GM18517 (cell line): ENCODE results near the gene KIAA1614.

Experiments used
- ATAC-seq: cut with Tn5 transposase; IDR thresholded peaks from one replicate; pipeline ENCODE4 v1.9.1; 2021; ENCODE audit warnings: mild to moderate bottlenecking, moderate library complexity; ENCODE audit not compliant: unreplicated experiment

The KIAA1614 gene

DNA sequence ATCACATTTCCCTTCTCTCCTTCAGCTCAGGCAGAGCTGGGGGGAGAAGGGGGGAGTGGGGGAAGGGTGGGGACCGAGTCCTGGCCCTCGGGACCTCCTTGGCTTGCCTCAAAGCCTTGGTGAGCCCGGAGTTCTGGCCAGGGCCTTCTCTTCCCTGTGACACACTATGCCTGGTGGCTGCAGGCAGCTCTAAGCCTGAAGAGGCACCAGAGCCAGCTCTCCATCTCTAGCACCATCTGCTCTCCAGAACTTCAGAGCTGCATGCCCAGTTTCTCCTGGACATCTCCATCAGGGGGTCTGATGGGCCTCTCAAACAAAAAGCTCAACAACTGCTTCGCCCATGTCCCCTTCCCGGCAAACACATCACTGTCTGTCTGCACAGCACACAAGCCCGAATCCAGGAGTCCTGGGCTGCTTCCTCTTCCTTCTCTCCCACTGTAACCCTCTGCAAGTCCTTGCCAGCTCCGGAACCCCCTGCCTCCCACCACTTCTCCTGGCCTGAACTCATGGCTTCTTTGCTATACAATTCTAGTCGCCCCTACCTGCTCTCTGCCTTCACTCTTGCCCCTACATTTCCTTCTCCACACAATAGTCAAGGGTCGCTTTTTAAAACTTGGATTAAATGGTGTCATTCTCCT is 26.5 kb downstream of the KIAA1614 start:
- ATAC-seq, result no peak

DNA sequence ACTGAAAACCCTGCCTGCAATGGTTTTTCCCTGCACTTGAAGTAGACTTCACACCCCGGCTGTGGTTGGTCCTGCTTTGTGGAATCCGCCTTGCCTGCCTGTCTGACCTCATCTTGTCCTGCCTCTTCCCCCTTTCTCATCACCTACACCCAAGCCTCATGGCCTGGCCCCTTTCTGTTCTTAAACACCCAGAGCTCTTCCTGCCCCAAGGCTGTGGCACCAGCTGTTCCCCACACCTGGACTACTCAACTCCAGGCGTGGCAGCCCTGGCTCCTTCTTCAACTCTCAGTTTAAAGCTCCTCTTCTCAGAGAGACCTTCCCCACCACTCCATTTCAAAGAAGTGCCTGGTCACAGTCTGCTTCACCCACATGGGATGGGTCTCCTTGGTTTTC is 27.0 kb downstream of the KIAA1614 start:
- no peak for ATAC-seq

DNA sequence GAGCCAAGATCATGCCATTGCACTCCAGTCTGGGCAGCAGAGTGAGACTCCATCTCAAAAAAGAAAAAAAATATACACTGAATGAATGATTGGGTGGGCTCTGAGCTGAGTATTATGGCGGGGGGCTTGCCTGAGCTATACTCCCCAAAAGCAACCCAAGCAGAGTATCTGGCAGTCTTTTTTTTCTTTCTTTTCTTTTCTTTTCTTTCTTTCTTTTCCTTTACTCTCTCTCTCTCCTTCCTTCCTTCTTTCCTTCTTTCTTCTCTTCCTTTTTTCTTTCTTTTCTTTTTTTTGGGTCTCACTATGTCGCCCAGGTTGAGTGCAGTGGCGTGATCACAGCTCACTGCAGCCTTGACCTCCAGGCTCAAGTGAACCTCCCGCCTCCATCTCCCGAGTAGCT is 27.7 kb downstream of the KIAA1614 start:
- ATAC-seq, result no peak

DNA sequence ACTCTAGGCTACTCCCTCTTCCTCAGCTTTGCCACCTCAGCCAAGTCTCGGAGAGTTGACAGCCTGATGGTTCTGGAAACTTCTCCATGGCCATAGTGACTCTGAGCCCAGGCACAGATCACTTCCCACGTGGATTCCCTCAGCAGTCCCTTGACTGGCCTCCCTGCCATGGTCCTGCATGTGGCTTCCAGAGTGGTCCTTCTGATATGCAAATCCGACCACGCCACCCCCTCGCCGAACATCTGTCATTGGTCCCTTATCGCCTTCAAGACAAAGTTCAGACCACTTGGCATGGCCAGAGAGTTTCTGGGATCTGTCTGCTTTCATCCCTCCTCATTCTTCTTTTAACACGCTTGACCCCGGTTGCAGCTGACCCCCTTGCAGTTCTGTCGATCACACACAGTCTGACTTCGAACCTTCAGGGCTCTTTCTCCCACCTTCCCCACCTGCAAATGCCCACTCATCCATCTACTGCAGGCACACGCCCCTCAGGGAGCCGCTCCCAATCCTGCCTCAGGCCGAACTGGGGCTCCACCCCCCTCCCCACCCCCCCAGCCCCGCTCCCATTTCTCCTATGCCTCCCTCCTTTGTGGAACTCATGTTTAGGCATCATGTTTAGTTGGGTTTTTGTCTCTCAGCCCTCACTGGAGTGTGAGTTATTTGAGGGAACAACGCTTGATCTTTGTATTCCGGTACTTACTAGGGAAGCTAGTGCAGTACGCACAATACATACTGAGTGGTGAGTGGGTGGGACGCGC is 29.0 kb downstream of the KIAA1614 start:
- no peak for ATAC-seq

DNA sequence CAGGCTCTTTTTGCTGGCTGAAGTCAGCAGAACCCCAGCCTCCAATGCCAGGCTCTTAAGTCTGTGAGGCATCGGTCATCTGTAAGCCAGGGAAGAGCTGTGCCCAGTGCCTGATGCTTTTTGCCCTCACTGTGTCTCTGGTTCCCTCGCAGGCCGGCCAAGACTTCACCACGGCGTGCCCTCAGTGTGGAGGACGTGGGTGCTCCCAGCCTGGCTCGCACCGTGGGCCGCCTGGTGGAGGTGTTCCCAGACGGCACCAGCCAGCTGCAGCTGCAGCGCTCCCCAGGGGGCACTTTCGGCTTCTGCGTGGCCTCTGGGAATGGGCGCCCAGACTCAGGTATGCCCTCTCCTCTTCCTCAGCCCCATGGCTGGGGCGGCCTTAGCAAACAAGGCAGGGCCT is 32.5 kb downstream of the KIAA1614 start:
- no peak for ATAC-seq

DNA sequence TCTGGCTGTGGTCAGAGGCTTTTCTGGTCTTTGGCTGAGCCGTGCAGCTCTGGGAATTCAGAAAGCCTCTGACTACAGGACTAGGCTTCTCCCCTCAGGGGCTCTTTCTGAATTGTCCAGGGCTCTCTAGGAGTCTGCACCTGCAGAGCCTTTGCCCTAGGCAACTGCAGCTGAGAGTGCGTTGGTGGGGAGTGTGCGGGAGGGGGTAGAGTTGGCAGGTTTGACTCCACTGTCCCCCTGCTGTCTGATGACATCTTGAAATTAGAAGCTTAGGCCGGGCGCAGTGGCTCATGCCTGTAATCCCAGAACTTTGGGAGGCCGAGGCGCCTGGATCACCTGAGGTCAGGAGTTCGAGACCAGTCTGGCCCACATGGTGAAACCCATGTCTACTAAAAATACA is 32.9 kb downstream of the KIAA1614 start:
- ATAC-seq, result no peak

DNA sequence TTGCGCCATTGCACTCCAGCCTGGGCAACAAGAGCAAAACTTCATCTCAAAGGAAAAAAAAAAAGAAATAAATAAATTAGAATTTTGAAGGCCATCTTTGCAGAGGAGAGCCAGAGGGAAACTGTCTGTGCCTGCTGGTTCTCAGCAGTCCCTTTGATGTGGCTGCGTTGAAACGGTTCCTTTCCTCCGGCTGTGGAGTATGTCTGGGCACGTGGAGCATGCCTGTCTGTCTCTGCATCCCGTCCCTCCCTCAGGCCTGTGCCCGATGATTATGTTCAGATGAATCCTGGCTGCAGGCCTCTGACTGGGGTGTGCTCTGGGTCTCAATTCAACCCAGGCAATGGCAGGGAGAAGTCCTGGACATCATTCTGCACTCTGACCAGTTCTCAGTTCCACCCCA is 33.4 kb downstream of the KIAA1614 start:
- ATAC-seq, result no peak

DNA sequence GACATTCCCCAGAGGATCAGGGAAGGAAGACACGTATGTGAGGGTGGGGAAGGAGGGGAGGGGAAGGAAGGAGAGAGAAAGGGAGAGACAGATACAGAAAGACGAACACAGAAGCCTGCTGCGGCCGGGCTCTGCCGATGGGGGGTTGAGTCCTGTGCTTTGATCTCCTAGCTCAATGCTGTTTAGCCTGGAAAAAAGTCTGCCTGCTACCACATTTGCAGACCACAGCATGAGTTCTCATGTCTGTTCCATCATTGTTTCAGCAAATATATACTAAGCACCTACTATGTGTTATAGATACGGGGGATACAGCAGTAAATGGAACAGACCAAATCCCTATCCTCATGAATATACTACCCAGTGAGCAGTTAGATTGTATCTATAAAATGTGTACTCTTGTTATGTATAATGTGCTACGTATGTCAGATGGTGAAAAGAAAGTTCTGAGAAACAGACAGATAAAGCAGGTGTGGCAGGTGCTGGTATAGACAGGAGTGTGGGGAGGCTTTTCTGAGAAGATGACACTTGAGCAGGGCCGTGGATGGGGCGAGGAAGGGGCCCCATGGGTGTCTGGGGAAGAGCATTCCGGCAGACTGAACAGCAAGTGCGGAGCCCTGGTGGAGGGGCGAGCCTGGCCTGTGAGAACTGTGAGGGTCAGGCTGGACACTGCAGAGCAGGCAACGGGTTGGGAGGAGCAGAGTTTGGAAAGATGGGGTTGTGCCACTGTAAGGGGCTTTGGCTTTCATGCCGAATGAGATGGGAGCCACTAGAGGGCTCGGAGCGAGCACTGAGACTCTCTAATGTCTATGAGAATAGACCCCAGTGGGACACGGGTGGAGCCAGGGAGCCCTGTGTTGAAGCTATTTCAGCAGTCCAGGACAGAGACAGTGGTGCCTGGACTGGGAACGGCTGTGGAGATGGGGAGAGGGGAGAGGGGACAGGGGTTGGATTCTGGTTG is 34.1 kb downstream of the KIAA1614 start:
- no peak for ATAC-seq

DNA sequence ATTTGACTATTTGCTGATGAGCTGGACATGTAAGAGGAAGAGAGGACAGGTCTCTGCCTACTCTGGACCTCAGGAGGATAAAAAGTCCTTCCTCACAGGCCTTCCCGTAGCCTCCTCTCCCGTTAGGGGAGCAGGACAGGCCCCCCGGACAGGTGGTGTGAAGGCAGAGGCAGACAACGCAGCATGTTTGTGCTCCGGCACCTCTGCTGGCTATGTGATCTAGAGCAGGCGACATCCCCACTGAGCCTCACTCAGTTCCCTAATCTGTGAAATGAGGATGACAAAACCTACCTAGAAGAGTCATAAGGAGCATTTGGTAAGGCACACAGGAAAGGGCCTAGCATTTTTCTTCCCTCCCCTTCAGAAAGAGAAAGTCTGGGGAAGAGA is 34.8 kb downstream of the KIAA1614 start:
- no peak for ATAC-seq

DNA sequence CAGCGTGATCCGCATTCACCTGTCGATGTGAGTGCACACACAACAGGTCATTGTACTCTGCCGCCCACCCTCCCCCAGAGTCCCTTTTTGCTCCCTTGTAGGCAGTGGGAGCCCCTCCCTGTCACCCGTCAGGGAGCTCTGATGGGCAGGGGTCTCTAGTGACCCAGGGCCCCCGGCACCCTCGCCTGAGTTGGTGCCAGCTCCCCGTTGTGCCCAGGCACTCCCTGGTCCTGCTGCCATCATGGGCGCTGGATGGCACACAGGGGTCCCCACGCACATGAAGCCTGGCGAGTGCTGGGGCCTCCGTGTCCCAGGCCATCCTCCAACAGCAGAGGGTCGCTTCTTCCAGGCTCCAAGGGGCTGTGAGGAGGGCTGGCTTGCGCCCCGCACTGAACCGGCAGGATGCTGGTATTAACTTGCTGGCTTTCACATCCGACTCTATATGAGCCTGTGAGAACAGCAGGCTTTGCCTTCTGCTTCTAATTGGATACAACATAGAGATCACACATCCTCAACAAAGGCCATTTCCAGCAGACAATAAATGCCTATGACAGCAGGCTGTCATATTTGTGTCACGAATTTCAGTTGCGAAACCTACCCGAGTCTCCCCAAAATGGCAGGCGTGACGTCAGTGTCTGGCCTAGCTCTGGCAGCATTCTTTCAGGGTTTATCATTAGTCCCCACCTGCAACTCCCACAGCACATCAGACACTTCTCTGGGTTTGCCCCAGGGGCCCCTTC is 35.4 kb downstream of the KIAA1614 start:
- ATAC-seq, result no peak

DNA sequence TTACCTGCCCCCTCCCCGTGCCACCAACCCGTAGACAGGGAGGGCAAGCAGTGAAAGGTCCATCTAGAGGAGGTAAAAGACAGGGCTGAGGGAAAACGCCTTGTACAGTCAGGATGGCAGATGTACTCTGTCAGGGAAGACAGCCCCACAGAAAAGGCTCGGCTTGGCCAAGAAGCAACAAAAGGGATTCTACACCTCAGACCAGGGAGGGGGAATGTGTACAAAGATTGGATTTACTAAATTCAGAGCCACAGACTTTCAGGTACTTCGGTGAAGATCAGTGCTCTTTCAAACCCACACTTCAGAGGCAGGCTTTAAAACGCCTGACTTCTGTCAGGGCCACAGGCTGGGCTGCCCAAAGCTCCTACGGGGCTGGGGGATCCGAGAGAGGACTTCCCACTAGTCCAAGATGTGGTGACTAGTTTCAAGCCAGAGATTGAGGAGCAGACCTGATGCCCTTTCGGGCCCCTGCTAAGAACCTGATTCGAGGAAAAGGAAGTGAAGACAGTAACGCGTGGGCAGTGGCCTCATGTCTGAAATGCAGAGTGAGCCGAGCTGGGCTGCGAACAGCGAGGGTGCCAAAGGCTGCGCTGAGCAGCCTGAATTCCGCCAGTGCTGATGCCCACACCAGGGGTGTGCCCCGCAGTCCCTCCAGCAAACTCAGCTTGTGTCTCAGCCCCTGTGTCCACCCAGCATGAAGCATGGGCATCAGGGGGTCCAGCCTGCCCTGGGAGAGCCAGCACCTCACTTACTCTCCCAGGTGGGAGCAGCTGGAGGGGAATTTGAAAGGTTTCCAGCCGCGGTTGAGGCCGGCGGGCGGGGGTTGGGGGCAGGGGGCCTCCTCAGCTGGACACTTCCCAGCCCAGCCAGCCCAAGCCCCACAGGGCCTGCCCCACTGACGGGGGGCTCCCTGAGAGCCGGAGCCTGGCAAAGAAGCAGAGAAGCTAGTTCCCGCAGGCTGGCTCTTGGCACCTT is 36.2 kb downstream of the KIAA1614 start:
- no peak for ATAC-seq

DNA sequence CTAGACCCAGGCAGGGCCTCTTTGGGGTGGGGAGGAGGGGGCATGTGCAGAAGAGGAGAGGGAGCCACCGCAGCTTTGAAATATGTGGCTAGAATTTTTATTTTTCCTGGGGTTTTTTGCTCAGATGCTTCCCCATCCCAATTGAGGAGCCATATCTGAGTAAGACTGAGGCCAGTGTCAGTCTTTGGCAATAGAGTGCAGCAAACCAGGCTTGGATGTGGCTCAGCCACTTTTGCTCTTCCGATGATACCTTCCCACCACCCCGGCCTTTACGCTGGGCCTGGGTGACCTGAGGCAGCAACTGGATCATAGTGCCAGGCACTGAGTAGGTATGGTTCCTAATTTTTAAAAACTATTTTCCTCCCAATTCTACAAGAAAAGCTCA is 36.9 kb downstream of the KIAA1614 start:
- no peak for ATAC-seq

DNA sequence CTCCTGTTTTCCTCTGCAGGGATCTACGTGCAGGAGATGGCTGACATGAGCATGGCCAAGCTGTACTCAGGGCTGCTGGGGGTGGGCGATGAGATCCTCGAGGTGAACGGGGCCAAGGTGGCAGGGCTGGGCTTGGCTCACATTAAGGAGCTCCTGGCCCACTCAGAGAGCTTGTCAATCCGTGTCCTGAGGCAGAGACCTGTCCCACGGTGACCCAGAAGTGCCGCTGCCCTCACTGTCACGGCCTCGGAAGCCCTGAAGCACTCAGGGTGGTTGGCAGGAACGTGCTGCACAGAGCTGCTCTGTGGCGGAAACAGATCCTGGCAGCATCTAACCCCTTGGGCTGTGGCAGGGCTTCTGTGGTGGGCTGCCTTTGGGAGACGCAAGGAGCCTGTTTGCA is 37.6 kb downstream of the KIAA1614 start:
- ATAC-seq, result no peak

DNA sequence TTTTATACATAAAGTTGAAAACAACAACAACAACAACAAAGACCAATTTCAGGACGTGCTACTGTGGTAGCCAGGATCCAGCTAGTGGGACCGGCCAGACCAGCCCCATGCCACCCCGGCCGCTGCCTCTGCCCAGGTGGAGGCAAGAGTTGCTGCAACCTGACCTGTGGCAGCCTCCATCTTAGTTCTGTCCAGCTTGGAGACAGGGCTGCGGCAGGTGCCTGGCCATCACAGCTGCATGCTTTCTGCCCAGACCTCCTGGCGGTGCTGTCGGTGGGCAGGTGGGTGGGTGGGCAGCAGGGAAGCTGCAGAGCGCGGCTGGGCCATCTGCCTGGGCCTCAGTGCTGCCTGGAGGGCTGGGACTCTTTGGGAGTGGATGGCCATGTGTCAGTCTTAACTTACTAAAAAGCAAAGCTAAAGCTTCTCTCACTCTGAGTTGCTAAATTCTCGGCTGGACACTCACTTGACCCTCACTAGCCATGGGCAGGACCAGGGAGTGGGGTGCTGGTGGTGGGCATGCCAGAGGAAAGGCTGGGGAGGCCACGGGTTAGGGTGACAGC is 38.6 kb downstream of the KIAA1614 start:
- no peak for ATAC-seq

DNA sequence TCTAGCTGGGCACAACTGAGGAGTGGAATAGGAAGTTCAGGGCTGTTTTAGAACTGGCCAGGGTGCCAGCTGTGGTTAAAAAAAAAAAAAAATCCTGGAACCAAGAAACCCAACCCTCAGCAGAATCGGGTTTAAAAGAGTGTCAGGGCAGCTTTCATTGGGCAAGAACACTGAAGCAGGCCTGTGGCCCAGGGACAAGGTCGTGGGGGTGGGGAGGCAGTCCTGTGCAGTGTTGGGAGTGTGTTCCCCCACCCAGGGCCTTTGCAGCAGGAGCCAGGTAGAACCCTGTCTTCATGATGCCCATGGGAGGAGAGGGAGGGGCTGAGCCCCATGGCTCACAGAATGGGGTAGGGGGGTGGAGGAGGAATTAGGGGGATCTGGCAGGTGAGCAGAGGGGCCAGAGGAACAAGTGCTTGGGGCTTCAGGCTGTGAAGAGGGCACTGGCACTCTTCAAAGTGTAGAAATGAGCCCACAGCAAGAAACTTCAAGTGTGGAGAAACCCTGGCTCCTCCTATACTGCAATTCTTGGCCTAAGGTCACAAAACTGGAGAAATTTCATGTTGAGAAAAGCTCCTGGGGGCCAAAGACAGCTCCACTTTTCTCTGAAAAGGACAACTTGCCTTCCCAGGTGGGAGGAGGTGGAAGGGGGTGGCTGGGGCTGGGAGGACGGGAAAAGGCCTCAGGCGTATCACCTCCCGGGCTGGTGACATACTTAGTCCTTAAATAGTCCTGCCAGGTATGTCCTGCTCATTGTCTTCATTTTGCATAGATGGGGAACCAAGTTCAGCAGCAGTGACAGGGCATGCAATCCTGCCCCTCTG is 39.3 kb downstream of the KIAA1614 start:
- ATAC-seq, result no peak

DNA sequence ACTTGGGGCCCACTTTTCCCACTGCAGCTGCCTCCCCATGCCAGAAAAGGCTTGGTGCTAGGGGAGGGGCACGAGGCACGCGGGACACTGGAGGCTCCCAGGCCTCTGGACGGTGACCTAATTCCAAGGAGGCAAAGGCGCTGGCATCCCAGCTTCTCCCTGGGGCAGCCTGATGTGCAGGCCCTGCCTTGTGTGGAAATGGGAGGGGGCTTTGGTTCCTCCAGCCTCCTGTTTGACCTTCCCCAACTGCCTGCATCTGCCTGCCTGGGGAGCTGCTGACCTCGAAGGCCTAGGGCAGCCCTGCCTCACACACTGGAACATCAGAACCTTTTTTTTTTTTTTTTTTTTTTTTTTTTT is 39.9 kb downstream of the KIAA1614 start:
- ATAC-seq, result no peak

DNA sequence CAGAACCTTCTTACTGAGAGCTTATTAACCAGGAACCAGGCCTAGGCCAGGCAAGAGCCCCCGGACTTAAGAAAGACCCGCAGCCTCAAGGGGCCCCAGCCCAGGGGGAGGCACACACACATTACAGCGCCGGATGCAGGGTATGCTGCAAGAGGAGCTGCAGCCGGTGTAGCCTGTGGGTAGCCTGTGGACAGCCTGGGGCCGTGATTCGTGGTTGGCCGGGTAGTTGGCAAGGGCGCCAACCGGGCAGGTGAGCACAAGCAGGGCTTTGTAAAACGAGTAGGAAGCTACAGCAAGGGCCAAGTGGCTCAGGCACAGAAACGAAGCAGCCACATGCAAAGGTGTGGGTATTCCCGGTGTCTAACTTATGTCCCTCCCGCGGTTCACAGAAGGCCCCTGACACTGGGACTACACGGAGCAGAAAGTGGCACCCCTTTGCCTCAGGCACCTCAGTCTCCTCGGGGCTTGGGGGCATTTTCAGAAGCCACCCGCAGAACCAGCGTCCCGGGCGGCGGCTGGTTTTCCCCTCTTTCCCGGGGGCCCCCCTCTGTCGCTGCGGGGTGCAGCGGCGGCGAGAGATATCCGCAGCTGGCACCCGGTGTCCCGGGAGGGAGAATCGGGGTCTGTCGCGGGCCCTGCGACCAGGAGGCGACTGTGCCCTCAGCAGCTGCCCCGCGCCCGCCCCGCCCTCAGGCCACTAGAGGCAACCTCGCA is 40.8 kb downstream of the KIAA1614 start:
- ATAC-seq, result peak; percentile 26
